ENCODE data around the gene USO1.

- TF ChIP-seq RARB (CRISPR knock-in tag; IDR thresholded peaks at IDR 0.05), result no peak
- no peak for TF ChIP-seq PATZ1 (CRISPR knock-in tag; IDR thresholded peaks at IDR 0.05; ENCODE audit: borderline replicate concordance)
These were observed 9.7 kb upstream of the USO1 start for GRCh38 chr4:75714704-75715103.
